HepG2 (cell line): ENCODE data around the gene GOLGA7B. TPM values are rescaled to one million over a fixed set of nuclear protein-coding genes. Genes with fewer than 3 reads are reported as not detected.

Experiments
- ATAC-seq: fragments of 200-7000 bp; cut with Tn5 transposase; 3 replicates; pipeline ENCODE4 v1.9.1; 2020; ENCODE audit warnings: mild to moderate bottlenecking, moderate library complexity
- BruUV-seq: library from RNA; stranded (reverse); fragments of 400-500 nt; replicated peaks from 2 replicates; lab custom pipeline; 2021; lab: Mats Ljungman, UMichigan
- CTCF ChIA-PET: fragments of 300-600 bp; formaldehyde crosslinking; extraction: SDS; loops from one replicate; lab custom pipeline; 2021; ENCODE audit warnings: low total read pairs, inconsistent platforms, low intra/inter-chr PET ratio; lab: Yijun Ruan, JAX
- POLR2A ChIA-PET: fragments of 350-600 bp; sonication (Branson Sonifier 250); formaldehyde crosslinking; loops from one replicate; lab custom pipeline; 2020; ENCODE audit warnings: antibody characterized with exemption, inconsistent platforms; lab: Yijun Ruan, JAX
- DNase-seq: peaks from one replicate; pipeline ENCODE4 v3.0.0-alpha.2; 2015; ENCODE audit warnings: low spot score
- FAIRE-seq: peaks from 3 replicates; lab custom pipeline; 2011; peaks lifted over from hg19 to GRCh38; lab: Jason Lieb, UNC
- H2AFZ ChIP-seq: one replicate; pipeline ENCODE4 v1.6.1; 2011; ENCODE audit warnings: low read length, inconsistent platforms
- H3K27ac ChIP-seq: fragments of 300-600 bp; 3 replicates; pipeline ENCODE4 v1.8.0; 2011; ENCODE audit warnings: mixed run types, mild to moderate bottlenecking, mixed read lengths, low read length, inconsistent platforms; ENCODE audit not compliant: insufficient read depth; ENCODE audit errors: extremely low read length
- H3K27me3 ChIP-seq, 2 experiments: fragments of 200-600 bp in 1 of 2; 2 replicates in 1 of 2; 3 replicates in 1 of 2; pipeline versions ENCODE4 v1.6.0 to v1.8.0; 2011; ENCODE audit warnings: low read length in 2 of 2, mild to moderate bottlenecking in 2 of 2, moderate library complexity in 2 of 2, inconsistent platforms in 1 of 2; ENCODE audit not compliant: insufficient read depth in 2 of 2, control insufficient read depth in 1 of 2
- H3K36me3 ChIP-seq, 2 experiments: fragments of 200-600 bp in 1 of 2; replicated peaks in 1 of 2; 2 replicates in 1 of 2; 3 replicates in 1 of 2; pipeline versions ENCODE4 v1.5.1 to v1.8.0; 2011; ENCODE audit warnings: low read length in 2 of 2, inconsistent platforms in 1 of 2; ENCODE audit not compliant: insufficient read depth in 2 of 2, control insufficient read depth in 1 of 2
- H3K4me1 ChIP-seq: 2 replicates; pipeline ENCODE4 v1.5.1; 2012; ENCODE audit warnings: low read length, inconsistent platforms; ENCODE audit not compliant: insufficient read depth
- H3K4me2 ChIP-seq: 2 replicates; pipeline ENCODE4 v1.6.0; 2011; ENCODE audit warnings: low read depth, low read length, inconsistent platforms
- H3K4me3 ChIP-seq, 3 experiments: fragments of 200-600 bp in 1 of 3; sonication (generic), shearing (Covaris generic) in 1 of 3; replicated peaks in 1 of 3; 2 replicates each; pipeline ENCODE4 v1.5.1; 2011 to 2016; ENCODE audit warnings: low read length in 3 of 3, inconsistent platforms in 2 of 3, low read depth in 2 of 3, mild to moderate bottlenecking in 2 of 3, control low read depth in 1 of 3, mixed read lengths in 1 of 3; ENCODE audit not compliant: insufficient read depth in 1 of 3
- H3K79me2 ChIP-seq: one replicate; pipeline ENCODE4 v1.6.1; 2011; ENCODE audit warnings: low read length, inconsistent platforms; ENCODE audit not compliant: insufficient read depth
- H3K9ac ChIP-seq: 2 replicates; pipeline ENCODE4 v1.6.0; 2011; ENCODE audit warnings: mild to moderate bottlenecking, low read depth, low read length, inconsistent platforms; ENCODE audit not compliant: insufficient read depth
- H3K9me3 ChIP-seq: 2 replicates; pipeline ENCODE4 v1.5.1; 2012; ENCODE audit warnings: mild to moderate bottlenecking, low read length
- H4K20me1 ChIP-seq: 2 replicates; pipeline ENCODE4 v1.6.0; 2011; ENCODE audit warnings: inconsistent platforms, mild to moderate bottlenecking, low read length, moderate library complexity; ENCODE audit not compliant: insufficient read depth
- CHD4 ChIP-seq: fragments of 200-600 bp; sonication (generic); IDR thresholded peaks from 2 replicates; pipeline ENCODE4 v1.7.0; 2017; ENCODE audit warnings: mild to moderate bottlenecking, low read length, borderline replicate concordance
- FOXA3 ChIP-seq: IDR thresholded peaks from 2 replicates; pipeline ENCODE4 v1.6.1; 2016; ENCODE audit warnings: missing genetic modification reagents, missing compliant biosample characterization
- KLF11 ChIP-seq: IDR thresholded peaks from 2 replicates; pipeline ENCODE4 v1.6.1; 2016; ENCODE audit warnings: missing compliant biosample characterization
- MYNN ChIP-seq: sonication (generic); formaldehyde crosslinking; IDR thresholded peaks from 2 replicates; pipeline ENCODE4 v1.4.0; 2020; ENCODE audit warnings: mild to moderate bottlenecking, low read depth, missing genetic modification reagents
- NR2C2 ChIP-seq: sonication (generic); formaldehyde crosslinking; IDR thresholded peaks from 2 replicates; pipeline ENCODE4 v1.4.0; 2020; ENCODE audit warnings: missing genetic modification reagents, mild to moderate bottlenecking, moderate library complexity, borderline replicate concordance
- RELA ChIP-seq: sonication (generic); formaldehyde crosslinking; IDR thresholded peaks from 2 replicates; pipeline ENCODE4 v1.4.0; 2020; ENCODE audit warnings: missing genetic modification reagents
- SRF ChIP-seq: IDR thresholded peaks from 2 replicates; pipeline ENCODE4 v1.6.1; 2011; ENCODE audit warnings: mild to moderate bottlenecking, low read depth, low read length, moderate library complexity
- SRSF1 ChIP-seq: fragments of 200-400 bp; formaldehyde crosslinking; optimal IDR thresholded peaks from 2 replicates; pipeline ENCODE3; 2017; ENCODE audit warnings: mild to moderate bottlenecking, low read depth, low read length, moderate library complexity
- ZBTB20 ChIP-seq: sonication (generic); formaldehyde crosslinking; IDR thresholded peaks from 2 replicates; pipeline ENCODE4 v1.8.1; 2023; ENCODE audit warnings: missing genetic modification reagents, low read depth, mild to moderate bottlenecking, borderline replicate concordance
- ZNF33B ChIP-seq: sonication (generic); formaldehyde crosslinking; IDR thresholded peaks from 2 replicates; pipeline ENCODE4 v1.5.1; 2020; ENCODE audit warnings: mild to moderate bottlenecking, missing genetic modification reagents
- ZNF34 ChIP-seq: sonication (generic); formaldehyde crosslinking; IDR thresholded peaks from 2 replicates; pipeline ENCODE4 v1.4.0; 2020; ENCODE audit warnings: mild to moderate bottlenecking, missing genetic modification reagents, borderline replicate concordance
- WGBS: methylation state at CpG from one replicate; pipeline ENCODE4 v1.1.6; 2017; ENCODE audit warnings: low lambda C conversion rate; 5-methylcytosine and 5-hydroxymethylcytosine counted together
- in situ Hi-C: cut with HindIII; loops from 2 replicates; pipeline ENCODE4 v1.10.0; 2017; ENCODE audit warnings: low pct_unique_long_range_greater_than_20kb; ENCODE audit not compliant: extremely low pct_ligation_motif_present
- intact Hi-C: fragments of 100-400 bp; cut with micrococcal nuclease; formaldehyde crosslinking; loops from one replicate; pipeline ENCODE4 v1.10.0; 2022; ENCODE audit not compliant: unreplicated experiment
- polyA plus RNA-seq, 8 experiments: library from polyadenylated mRNA; depleted of rRNA in 3 of 8; stranded (reverse) in 7 of 8; unstranded in 1 of 8; fragments of >200 nt; fragmentation: Illumina TruSeq in 4 of 8; extraction: Trizol in 4 of 8; gene quantifications; 2 replicates each; pipeline versions ENCODE4 v1.2.1 to v1.2.3, GENCODE V29; 2011 to 2016; ENCODE audit warnings: low read depth in 4 of 8, missing spikeins in 1 of 8, mixed read lengths in 1 of 8; ENCODE audit not compliant: insufficient read depth in 1 of 8
- total RNA-seq, 5 experiments: library from RNA; depleted of rRNA; stranded (reverse); fragments of >200 nt; fragmentation: Illumina TruSeq; extraction: Trizol; gene quantifications; 2 replicates each; pipeline ENCODE4 v1.2.3, GENCODE V29; 2016; ENCODE audit warnings: low read depth in 1 of 5
- TF ChIP-seq, protein P1 (sequence below): sonication (generic); formaldehyde crosslinking; IDR thresholded peaks from 2 replicates; pipeline ENCODE4 v1.5.0; 2020; ENCODE audit warnings: mild to moderate bottlenecking, missing genetic modification reagents

GOLGA7B gene
- total and polyA plus RNA-seq, 2 of the 13 experiments (the other 11 are each of a cell fraction or from before 2014, with no cell fraction given) = not detected

DNA sequence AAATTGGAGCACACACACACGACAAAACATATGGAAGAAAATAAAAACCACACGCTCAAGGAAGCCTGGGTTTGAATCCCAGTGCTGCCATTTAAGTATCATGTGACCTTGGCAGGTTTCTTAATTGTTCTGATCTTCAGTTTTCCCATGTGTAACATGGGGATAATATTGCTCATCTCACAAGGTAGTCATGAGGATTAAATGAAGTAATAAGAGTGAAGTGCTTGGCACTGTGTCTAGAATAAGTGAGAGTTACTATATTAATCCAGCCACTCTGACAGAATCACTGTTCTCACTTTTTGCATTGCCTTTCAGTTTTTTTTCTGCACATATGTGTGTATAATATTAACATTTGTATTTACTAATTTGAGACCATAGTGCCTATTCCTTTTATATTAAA, 43.3 kb downstream of the GOLGA7B start:
- Histone ChIP-seq H3K9me3 (no peaks in the 10 kb centered on the region), H3K4me2 (no peak overlapping the region), H3K4me1 (no peaks in the 10 kb centered on the region), H3K36me3 (no peaks in the 10 kb centered on the region), H3K4me3 (no peak overlapping the region), H4K20me1 (no peaks in the 10 kb centered on the region), H3K27ac (no peak overlapping the region), H2AFZ (no peak overlapping the region), H3K79me2 (no peaks in the 10 kb centered on the region), H3K27me3 (peaks cover 0 to 37% of the 10 kb centered on the region in 2 experiments; a peak in 3 of 5 replicates)
- in situ Hi-C loops (no loop called here), intact Hi-C loops (no loop called here)
- WGBS = 36% methylated on average over 2 of the region's 2 CpGs
- no TSS peak for BruUV-seq
- CTCF ChIA-PET = no interaction called here
- ATAC-seq (no peak), FAIRE-seq (no peak)
- TF ChIP-seq ZNF33B (CRISPR knock-in tag) = no peak
- no peak for TF ChIP-seq ZNF34 (CRISPR knock-in tag)
- TF ChIP-seq RELA (CRISPR knock-in tag) = no peak
- no peak for TF ChIP-seq SRSF1
- TF ChIP-seq SRF = no peak
- TF ChIP-seq FOXA3 (CRISPR knock-in tag) = no peak
- TF ChIP-seq KLF11 = no peak
- no peak for TF ChIP-seq CHD4
- TF ChIP-seq MYNN = no peak
- no peak for TF ChIP-seq ZBTB20
- TF ChIP-seq, protein P1, sequence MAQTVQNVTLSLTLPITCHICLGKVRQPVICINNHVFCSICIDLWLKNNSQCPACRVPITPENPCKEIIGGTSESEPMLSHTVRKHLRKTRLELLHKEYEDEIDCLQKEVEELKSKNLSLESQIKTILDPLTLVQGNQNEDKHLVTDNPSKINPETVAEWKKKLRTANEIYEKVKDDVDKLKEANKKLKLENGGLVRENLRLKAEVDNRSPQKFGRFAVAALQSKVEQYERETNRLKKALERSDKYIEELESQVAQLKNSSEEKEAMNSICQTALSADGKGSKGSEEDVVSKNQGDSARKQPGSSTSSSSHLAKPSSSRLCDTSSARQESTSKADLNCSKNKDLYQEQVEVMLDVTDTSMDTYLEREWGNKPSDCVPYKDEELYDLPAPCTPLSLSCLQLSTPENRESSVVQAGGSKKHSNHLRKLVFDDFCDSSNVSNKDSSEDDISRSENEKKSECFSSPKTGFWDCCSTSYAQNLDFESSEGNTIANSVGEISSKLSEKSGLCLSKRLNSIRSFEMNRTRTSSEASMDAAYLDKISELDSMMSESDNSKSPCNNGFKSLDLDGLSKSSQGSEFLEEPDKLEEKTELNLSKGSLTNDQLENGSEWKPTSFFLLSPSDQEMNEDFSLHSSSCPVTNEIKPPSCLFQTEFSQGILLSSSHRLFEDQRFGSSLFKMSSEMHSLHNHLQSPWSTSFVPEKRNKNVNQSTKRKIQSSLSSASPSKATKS (CRISPR knock-in tag) = no peak
- TF ChIP-seq NR2C2 = no peak
- TF ChIP-seq, all 625 proteins: peak for 0
- no peak for DNase-seq
- POLR2A ChIA-PET = no interaction called here
- H3K9ac ChIP-seq = no peak overlapping the region
